Transverse colon (tissue), 4 donors: ENCODE data around the gene RNF17. TPM values are rescaled to one million over a fixed set of nuclear protein-coding genes. Genes with fewer than 3 reads are reported as not detected.

ENCODE experiments used
- DNase-seq: peaks from one replicate; pipeline ENCODE4 v3.0.0-alpha.2; 2019
- H3K27ac ChIP-seq, 4 donors: fragments of 200-600 bp; sonication (generic); 2 replicates each; pipeline ENCODE4 v1.5.1; 2016 to 2018; ENCODE audit warnings: inconsistent platforms in 4 of 4
- H3K27me3 ChIP-seq: fragments of 200-600 bp; sonication (generic); 2 replicates; pipeline ENCODE4 v1.5.1; 2017; ENCODE audit warnings: inconsistent platforms
- H3K36me3 ChIP-seq, 4 donors: fragments of 200-600 bp; sonication (generic); 2 replicates each; pipeline ENCODE4 v1.5.1; 2017 to 2019; ENCODE audit warnings: inconsistent platforms in 4 of 4
- H3K4me1 ChIP-seq, 4 donors: fragments of 200-600 bp; sonication (generic); 2 replicates each; pipeline ENCODE4 v1.5.1; 2017 to 2020; ENCODE audit warnings: inconsistent platforms in 4 of 4
- H3K4me3 ChIP-seq, 4 donors: fragments of 200-600 bp; sonication (generic); 1 replicate in 1 of 4; 2 replicates in 3 of 4; pipeline versions ENCODE4 v1.5.1 to v1.6.1; 2017 to 2019; ENCODE audit warnings: inconsistent platforms in 4 of 4
- H3K9me3 ChIP-seq, 2 donors: fragments of 200-600 bp; sonication (generic); 2 replicates each; pipeline ENCODE4 v1.5.1; 2017 to 2019; ENCODE audit warnings: inconsistent platforms in 2 of 2
- EP300 ChIP-seq: sonication (generic); formaldehyde crosslinking; IDR thresholded peaks from one replicate; pipeline ENCODE4 v1.6.1; 2017; ENCODE audit warnings: antibody characterized with exemption, low read depth
- POLR2A ChIP-seq: fragments of 450-650 bp; IDR thresholded peaks from one replicate; pipeline ENCODE4 v1.6.1; 2016; ENCODE audit warnings: antibody characterized with exemption, mild to moderate bottlenecking, moderate library complexity
- POLR2AphosphoS5 ChIP-seq, 3 donors: sonication (generic); formaldehyde crosslinking; IDR thresholded peaks; one replicate each; pipeline ENCODE4 v1.6.1; 2016; ENCODE audit warnings: antibody characterized with exemption in 3 of 3
- WGBS, 2 donors: methylation state at CpG; one replicate each; pipeline ENCODE4 v1.1.5; 2018; ENCODE audit warnings: low coverage in 1 of 2; 5-methylcytosine and 5-hydroxymethylcytosine counted together
- in situ Hi-C, 4 donors: fragments of 200-750 bp; cut with MboI; loops; one replicate each; pipeline versions ENCODE4 v1.15.0 to v1.15.1; 2017; ENCODE audit warnings: low sequenced_read_pairs in 3 of 4, low pct_ligation_motif_present in 1 of 4, low pct_unique_long_range_greater_than_20kb in 1 of 4
- intact Hi-C: fragments of 100-400 bp; cut with DNase I; formaldehyde crosslinking; loops from one replicate; pipeline ENCODE4 v1.15.1; 2023; ENCODE audit warnings: low total_unique reads
- total RNA-seq, 4 donors: library from RNA; depleted of rRNA; stranded (reverse); fragments of >200 nt; gene quantifications; one replicate each; pipeline ENCODE4 v1.1.0, GENCODE V29; 2016
- TF ChIP-seq, protein P1 (sequence below), 5 experiments: fragments of 200-600 bp in 3 of 5; fragments of 450-650 bp in 2 of 5; sonication (generic) in 3 of 5; IDR thresholded peaks; 1 replicate in 2 of 5; 2 replicates in 3 of 5; pipeline ENCODE4 v1.5.1; 2016 to 2017; ENCODE audit warnings: antibody characterized with exemption in 5 of 5, inconsistent platforms in 3 of 5, mild to moderate bottlenecking in 2 of 5, moderate library complexity in 1 of 5

Gene RNF17
- total RNA-seq, 4 donors from 2014 or later = not detected

DNA sequence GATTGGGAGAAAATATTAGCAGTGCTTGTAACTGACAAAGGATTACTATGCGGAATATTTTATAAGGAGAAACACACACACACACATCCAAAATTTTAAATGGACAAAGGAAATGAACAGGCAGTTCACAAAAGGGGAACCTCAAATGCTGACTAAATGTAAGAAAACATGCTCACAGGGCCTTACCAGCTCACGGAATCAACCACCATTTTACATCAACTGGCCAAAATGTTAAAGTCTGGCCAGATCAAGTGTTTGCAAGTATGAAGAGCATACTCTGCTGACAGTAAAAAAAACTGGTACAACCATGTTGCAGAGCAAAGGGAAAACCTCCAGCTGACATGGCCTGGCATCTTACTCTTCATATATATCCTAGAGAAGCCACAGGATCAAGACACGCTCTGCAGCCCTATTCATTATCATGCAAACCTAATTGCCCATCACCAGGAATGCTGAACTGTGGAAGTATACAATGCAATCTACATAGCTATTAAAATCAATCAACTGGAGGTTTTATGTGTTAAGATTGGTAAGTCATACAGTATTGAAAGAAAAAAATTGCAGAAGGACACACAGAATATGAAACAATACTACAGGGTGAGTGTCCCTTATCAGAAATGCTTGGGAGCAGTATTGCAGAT lies 124.4 kb downstream of the RNF17 start:
- TF ChIP-seq, protein P1, sequence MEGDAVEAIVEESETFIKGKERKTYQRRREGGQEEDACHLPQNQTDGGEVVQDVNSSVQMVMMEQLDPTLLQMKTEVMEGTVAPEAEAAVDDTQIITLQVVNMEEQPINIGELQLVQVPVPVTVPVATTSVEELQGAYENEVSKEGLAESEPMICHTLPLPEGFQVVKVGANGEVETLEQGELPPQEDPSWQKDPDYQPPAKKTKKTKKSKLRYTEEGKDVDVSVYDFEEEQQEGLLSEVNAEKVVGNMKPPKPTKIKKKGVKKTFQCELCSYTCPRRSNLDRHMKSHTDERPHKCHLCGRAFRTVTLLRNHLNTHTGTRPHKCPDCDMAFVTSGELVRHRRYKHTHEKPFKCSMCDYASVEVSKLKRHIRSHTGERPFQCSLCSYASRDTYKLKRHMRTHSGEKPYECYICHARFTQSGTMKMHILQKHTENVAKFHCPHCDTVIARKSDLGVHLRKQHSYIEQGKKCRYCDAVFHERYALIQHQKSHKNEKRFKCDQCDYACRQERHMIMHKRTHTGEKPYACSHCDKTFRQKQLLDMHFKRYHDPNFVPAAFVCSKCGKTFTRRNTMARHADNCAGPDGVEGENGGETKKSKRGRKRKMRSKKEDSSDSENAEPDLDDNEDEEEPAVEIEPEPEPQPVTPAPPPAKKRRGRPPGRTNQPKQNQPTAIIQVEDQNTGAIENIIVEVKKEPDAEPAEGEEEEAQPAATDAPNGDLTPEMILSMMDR (IDR thresholded peaks at IDR 0.05) = no peak
- no peak for TF ChIP-seq EP300
- no peak for TF ChIP-seq POLR2AphosphoS5 (IDR thresholded peaks at IDR 0.05)
- TF ChIP-seq POLR2A = no peak
- H3K27me3 ChIP-seq = no peaks in the 10 kb centered on the region
- no peak overlapping the region for H3K27ac ChIP-seq
- in situ Hi-C loops = no loop called here
- no peaks in the 10 kb centered on the region for H3K4me1 ChIP-seq
- WGBS, 2 donors = 89 to 94% methylated on average over 2 to 3 of the region's 3 CpGs
- no peak for DNase-seq
- peaks cover 0 to 11% (median 0%) of the 10 kb centered on the region in 4 donors for H3K36me3 ChIP-seq
- H3K4me3 ChIP-seq = no peak overlapping the region
- intact Hi-C loops = no loop called here
- no peaks in the 10 kb centered on the region for H3K9me3 ChIP-seq

DNA sequence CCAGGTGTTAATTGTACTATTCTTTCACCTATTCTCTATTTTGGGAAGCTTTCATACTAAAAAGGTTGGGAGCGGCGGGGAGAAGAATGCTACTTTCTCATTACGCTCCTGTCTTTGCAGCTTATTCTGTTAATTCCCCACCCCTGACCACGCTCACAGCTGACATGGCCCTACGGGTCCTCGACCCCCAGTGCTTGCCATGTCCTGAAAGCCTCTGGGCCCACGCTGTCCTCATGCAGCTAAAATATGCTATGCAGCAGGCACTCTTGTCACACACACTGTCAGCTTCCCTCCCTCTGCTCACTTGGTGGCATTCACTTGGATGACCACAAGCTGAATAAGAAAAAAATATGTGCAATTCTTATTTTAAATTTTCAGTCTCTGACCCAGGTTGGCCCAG lies 126.3 kb downstream of the RNF17 start:
- Histone ChIP-seq H3K9me3 (no peaks in the 10 kb centered on the region), H3K36me3 (peaks cover 0 to 6% (median 0%) of the 10 kb centered on the region in 4 donors), H3K27ac (no peak overlapping the region), H3K4me3 (no peak overlapping the region), H3K4me1 (no peaks in the 10 kb centered on the region), H3K27me3 (no peaks in the 10 kb centered on the region)
- no peak for TF ChIP-seq EP300
- no peak for TF ChIP-seq POLR2A
- TF ChIP-seq, protein P1 (IDR thresholded peaks at IDR 0.05) = no peak
- no peak for TF ChIP-seq POLR2AphosphoS5 (IDR thresholded peaks at IDR 0.05)
- in situ Hi-C loops (no loop called here), intact Hi-C loops (no loop called here)
- 92 to 97% methylated on average over 4 to 7 of the region's 7 CpGs for WGBS, 2 donors
- no peak for DNase-seq

DNA sequence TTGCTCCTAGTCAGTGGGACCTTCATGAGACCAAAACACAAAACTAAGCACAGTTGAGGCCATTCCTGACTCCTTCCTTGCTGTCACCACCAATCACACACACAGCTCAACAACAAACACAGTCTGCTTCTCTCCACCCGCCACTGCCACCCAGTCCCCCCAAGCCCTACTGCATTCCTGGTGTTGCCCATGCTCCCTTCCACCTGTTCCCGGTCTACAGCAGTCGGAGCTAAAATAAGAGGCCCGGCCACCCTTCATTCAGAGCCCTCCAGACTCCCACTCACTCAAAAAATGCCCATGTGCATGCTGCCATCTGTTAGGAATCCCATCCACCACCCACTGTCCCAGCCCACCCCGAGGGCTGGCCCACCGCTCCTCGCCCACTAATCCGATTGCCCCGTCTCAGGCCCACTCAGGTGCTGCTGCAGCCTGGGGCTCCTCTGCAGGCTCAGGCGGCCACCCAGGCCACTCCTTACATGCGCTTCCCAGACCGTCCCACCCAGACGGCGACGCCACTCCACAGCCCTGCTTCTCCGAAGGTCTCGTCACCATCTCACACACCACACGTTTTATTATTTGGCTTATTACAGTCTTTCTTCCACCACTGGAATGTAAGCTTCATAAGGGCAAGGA lies 127.6 kb downstream of the RNF17 start:
- TF ChIP-seq POLR2A (no peak), POLR2AphosphoS5 (IDR thresholded peaks at IDR 0.05) (no peak), EP300 (no peak)
- TF ChIP-seq, protein P1 (IDR thresholded peaks at IDR 0.05) = no peak
- no peaks in the 10 kb centered on the region for H3K27me3 ChIP-seq
- WGBS, 2 donors = 95 to 96% methylated on average over 9 to 18 of the region's 18 CpGs
- no peaks in the 10 kb centered on the region for H3K9me3 ChIP-seq
- in situ Hi-C loops = no loop called here
- H3K4me3 ChIP-seq = no peak overlapping the region
- H3K4me1 ChIP-seq = no peaks in the 10 kb centered on the region
- no peak overlapping the region for H3K27ac ChIP-seq
- no peak for DNase-seq
- peaks cover 0 to 6% (median 0%) of the 10 kb centered on the region in 4 donors for H3K36me3 ChIP-seq
- intact Hi-C loops = no loop called here

- DNase-seq = no peak
- in situ Hi-C loops (no loop called here), intact Hi-C loops (no loop called here)
- no peaks in the 10 kb centered on the region for H3K27me3 ChIP-seq
- H3K9me3 ChIP-seq = no peaks in the 10 kb centered on the region
- WGBS, 2 donors = 91 to 95% methylated on average over 7 of the region's 7 CpGs
- H3K4me3 ChIP-seq = no peak overlapping the region
- TF ChIP-seq, protein P1 (IDR thresholded peaks at IDR 0.05) = no peak
- TF ChIP-seq EP300 (no peak), POLR2A (no peak), POLR2AphosphoS5 (IDR thresholded peaks at IDR 0.05) (no peak)
- H3K27ac ChIP-seq = no peak overlapping the region
- H3K4me1 ChIP-seq = no peaks in the 10 kb centered on the region
- H3K36me3 ChIP-seq = peaks cover 0 to 6% (median 0%) of the 10 kb centered on the region in 4 donors
Measured at GRCh38 chr13:24892829-24893228, 128.9 kb downstream of the RNF17 start.
